Mesothelial cell of epicardium (in vitro differentiated cells): Measurements from ENCODE around the gene LZTS2. TPM values are rescaled to one million over a fixed set of nuclear protein-coding genes. Genes with fewer than 3 reads are reported as not detected.

Source experiments
- DNase-seq, 2 experiments: peaks; one replicate each; pipeline ENCODE4 v3.0.0; 2021; ENCODE audit warnings: low spot score in 2 of 2; ENCODE audit not compliant: unreplicated experiment in 2 of 2
- H3K27ac Mint-ChIP-seq: 2 replicates; pipeline ENCODE4 v1.8.0; 2021; ENCODE audit warnings: mixed read lengths
- H3K27me3 Mint-ChIP-seq: 2 replicates; pipeline ENCODE4 v1.8.0; 2021; ENCODE audit warnings: low read depth, mixed read lengths
- H3K36me3 Mint-ChIP-seq: 2 replicates; pipeline ENCODE4 v1.8.0; 2021; ENCODE audit warnings: mixed read lengths
- H3K4me1 Mint-ChIP-seq: 2 replicates; pipeline ENCODE4 v1.8.0; 2021; ENCODE audit warnings: mixed read lengths
- H3K4me3 Mint-ChIP-seq: 2 replicates; pipeline ENCODE4 v1.8.0; 2021; ENCODE audit warnings: mild to moderate bottlenecking, moderate library complexity, mixed read lengths
- H3K9me3 Mint-ChIP-seq: 2 replicates; pipeline ENCODE4 v1.8.0; 2021; ENCODE audit warnings: mixed read lengths
- total RNA-seq: library from RNA; stranded (reverse); gene quantifications from 3 replicates; pipeline ENCODE4 v1.2.1, GENCODE V29; 2021
- TF ChIP-seq, protein P1 (sequence below): fragments of 200-600 bp; sonication (generic); IDR thresholded peaks from one replicate; pipeline ENCODE4 v1.5.0; 2021; ENCODE audit warnings: antibody characterized with exemption; ENCODE audit not compliant: unreplicated experiment

LZTS2 gene
- total RNA-seq, 1 donor from 2014 or later, result 107 TPM

DNA sequence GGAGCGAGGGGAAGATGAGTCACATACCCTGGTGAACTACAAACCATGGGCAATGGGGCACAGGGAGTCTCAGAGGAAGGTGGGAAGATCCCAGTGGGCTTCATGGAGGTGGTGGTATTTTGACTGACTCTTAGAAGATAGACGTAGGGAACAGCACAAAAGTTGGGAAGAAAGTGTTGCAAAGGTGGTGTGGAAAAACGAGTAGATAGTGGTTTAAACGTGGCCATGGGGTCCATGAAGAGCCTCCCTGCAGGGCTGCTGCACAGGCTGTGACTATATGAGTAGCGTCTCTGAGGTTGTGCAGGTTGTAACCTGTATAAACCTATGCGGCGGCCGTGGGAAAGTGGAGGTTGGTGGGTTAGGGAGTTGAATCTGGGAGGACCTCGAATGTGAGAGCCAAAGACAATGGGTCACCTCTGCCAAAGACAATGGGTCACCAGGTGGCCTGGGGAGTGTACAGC, 13.8 kb downstream of the LZTS2 start:
- Mint-ChIP-seq H3K27ac (peak overlapping the region; percentile 28), H3K36me3 (no peaks in the 10 kb centered on the region), H3K9me3 (no peaks in the 10 kb centered on the region), H3K4me1 (peaks cover 23% of the 10 kb centered on the region), H3K4me3 (no peak overlapping the region), H3K27me3 (peaks cover 29% of the 10 kb centered on the region)
- no peak for DNase-seq
- TF ChIP-seq, protein P1, sequence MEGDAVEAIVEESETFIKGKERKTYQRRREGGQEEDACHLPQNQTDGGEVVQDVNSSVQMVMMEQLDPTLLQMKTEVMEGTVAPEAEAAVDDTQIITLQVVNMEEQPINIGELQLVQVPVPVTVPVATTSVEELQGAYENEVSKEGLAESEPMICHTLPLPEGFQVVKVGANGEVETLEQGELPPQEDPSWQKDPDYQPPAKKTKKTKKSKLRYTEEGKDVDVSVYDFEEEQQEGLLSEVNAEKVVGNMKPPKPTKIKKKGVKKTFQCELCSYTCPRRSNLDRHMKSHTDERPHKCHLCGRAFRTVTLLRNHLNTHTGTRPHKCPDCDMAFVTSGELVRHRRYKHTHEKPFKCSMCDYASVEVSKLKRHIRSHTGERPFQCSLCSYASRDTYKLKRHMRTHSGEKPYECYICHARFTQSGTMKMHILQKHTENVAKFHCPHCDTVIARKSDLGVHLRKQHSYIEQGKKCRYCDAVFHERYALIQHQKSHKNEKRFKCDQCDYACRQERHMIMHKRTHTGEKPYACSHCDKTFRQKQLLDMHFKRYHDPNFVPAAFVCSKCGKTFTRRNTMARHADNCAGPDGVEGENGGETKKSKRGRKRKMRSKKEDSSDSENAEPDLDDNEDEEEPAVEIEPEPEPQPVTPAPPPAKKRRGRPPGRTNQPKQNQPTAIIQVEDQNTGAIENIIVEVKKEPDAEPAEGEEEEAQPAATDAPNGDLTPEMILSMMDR, result no peak

- DNase-seq, result peak in 1 of 2 experiments; percentile 91
- H3K27me3 Mint-ChIP-seq, result peaks cover 36% of the 10 kb centered on the region
- no peak overlapping the region for H3K27ac Mint-ChIP-seq
- no peaks in the 10 kb centered on the region for H3K9me3 Mint-ChIP-seq
- TF ChIP-seq, protein P1, result peak; percentile 70
- peaks cover 22% of the 10 kb centered on the region for H3K4me1 Mint-ChIP-seq
- H3K36me3 Mint-ChIP-seq, result no peaks in the 10 kb centered on the region
- H3K4me3 Mint-ChIP-seq, result no peak overlapping the region
Measured at GRCh38 chr10:101014230-101014884, 14.7 kb downstream of the LZTS2 start.

DNA sequence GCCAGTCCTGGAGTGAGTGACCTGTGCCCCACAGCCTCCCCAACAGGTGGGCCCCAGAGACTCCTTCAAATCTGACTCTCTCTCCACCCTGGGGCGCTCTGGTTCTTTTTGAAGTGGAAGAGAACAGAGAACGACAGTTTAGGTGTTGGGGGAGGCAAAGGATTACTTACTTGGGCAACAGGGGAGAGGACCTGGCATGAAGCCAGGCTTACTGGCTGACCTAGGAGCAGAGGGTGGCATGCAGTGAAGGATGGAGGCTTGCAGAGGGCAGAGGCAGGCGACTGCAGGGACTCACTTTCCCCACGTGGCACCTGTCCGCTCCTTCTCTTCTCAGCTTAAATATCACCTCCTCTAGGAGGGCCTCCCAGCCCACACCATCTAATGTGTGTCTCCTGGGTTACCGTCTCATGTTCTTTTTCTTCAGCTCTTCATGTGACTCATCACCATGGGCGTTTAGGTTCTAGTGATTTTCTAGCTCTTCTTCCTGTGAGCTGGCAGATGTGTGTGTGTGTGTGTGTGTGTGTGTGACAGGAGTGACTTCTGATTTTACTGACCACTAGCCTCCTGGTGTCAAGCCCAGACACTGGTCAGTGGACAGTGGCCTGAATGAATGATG, 15.5 kb downstream of the LZTS2 start:
- Mint-ChIP-seq H3K4me3 (no peak overlapping the region), H3K27me3 (peaks cover 39% of the 10 kb centered on the region), H3K9me3 (no peaks in the 10 kb centered on the region), H3K4me1 (peaks cover 22% of the 10 kb centered on the region), H3K36me3 (no peaks in the 10 kb centered on the region), H3K27ac (no peak overlapping the region)
- no peak for DNase-seq
- TF ChIP-seq, protein P1, result no peak

GRCh38 chr10:101015582-101015973, 16.0 kb downstream of the LZTS2 start:
- H3K9me3 Mint-ChIP-seq, result no peaks in the 10 kb centered on the region
- H3K27ac Mint-ChIP-seq, result no peak overlapping the region
- no peaks in the 10 kb centered on the region for H3K36me3 Mint-ChIP-seq
- no peak overlapping the region for H3K4me3 Mint-ChIP-seq
- TF ChIP-seq, protein P1, result no peak
- no peak for DNase-seq
- H3K27me3 Mint-ChIP-seq, result peaks cover 41% of the 10 kb centered on the region
- H3K4me1 Mint-ChIP-seq, result peaks cover 22% of the 10 kb centered on the region

GRCh38 chr10:101016814-101017213, 17.2 kb downstream of the LZTS2 start:
- TF ChIP-seq, protein P1, result no peak
- Mint-ChIP-seq H3K4me3 (no peak overlapping the region), H3K9me3 (no peaks in the 10 kb centered on the region), H3K27me3 (peaks cover 44% of the 10 kb centered on the region), H3K4me1 (peaks cover 22% of the 10 kb centered on the region), H3K27ac (no peak overlapping the region), H3K36me3 (no peaks in the 10 kb centered on the region)
- no peak for DNase-seq
